Measurements from ENCODE around the gene ARHGDIG.

- TF ChIP-seq, protein P1, sequence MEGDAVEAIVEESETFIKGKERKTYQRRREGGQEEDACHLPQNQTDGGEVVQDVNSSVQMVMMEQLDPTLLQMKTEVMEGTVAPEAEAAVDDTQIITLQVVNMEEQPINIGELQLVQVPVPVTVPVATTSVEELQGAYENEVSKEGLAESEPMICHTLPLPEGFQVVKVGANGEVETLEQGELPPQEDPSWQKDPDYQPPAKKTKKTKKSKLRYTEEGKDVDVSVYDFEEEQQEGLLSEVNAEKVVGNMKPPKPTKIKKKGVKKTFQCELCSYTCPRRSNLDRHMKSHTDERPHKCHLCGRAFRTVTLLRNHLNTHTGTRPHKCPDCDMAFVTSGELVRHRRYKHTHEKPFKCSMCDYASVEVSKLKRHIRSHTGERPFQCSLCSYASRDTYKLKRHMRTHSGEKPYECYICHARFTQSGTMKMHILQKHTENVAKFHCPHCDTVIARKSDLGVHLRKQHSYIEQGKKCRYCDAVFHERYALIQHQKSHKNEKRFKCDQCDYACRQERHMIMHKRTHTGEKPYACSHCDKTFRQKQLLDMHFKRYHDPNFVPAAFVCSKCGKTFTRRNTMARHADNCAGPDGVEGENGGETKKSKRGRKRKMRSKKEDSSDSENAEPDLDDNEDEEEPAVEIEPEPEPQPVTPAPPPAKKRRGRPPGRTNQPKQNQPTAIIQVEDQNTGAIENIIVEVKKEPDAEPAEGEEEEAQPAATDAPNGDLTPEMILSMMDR (IDR thresholded peaks at IDR 0.05; ENCODE audit: insufficient read depth, low read depth, low read length), result no peak
- TF ChIP-seq EZH2 (IDR thresholded peaks at IDR 0.05; ENCODE audit: insufficient read depth, low read length), result no peak
These were observed 50.4 kb downstream of the ARHGDIG start for GRCh38 chr16:330741-331140.
